HCT116 (cell line): ENCODE data around the gene SBNO2.

Experiments used
- EZH2phosphoT487 ChIP-seq: fragments of 200-600 bp; IDR thresholded peaks from 2 replicates; pipeline ENCODE4 v1.6.1; 2018; ENCODE audit warnings: antibody characterized with exemption, borderline replicate concordance
- POLR2AphosphoS5 ChIP-seq: IDR thresholded peaks from 2 replicates; pipeline ENCODE4 v1.6.1; 2011; ENCODE audit warnings: mild to moderate bottlenecking, low read depth, low read length, moderate library complexity

- TF ChIP-seq POLR2AphosphoS5 (no peak), EZH2phosphoT487 (no peak)
These were observed 60.0 kb downstream of the SBNO2 start for GRCh38 chr19:1113986-1114483.
